Limb (tissue), 2 donors: Measurements from ENCODE around the gene EYS.
"Not testable (repeated sequence)": the region's sequence is repeated elsewhere in the genome, so short reads cannot be mapped to it uniquely, and the experiment has no call there.

Experiments
- DNase-seq, 2 donors: peaks; one replicate each; pipeline ENCODE4 v3.0.0-alpha.2; 2016; ENCODE audit errors: extremely low spot score in 2 of 2

Gene EYS

DNA sequence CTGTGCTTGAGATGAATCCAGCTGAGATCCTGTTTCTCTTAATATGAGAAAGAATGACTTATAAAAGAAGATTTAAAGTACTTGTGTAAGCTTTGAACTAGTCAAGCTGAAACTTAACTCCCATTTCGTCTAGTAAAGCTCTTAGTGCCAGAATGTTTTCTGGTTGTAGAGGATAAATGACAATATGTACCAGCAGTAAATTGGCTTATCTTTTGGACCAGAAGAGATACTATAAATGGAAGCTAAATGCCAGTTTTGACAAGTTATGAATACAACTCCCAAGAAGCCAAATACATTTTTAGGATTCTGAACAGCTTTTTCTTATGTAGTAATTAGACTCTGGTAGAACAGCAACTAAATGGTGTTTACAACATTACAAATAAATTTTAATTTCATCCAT lies 608.7 kb downstream of the EYS start:
- DNase-seq, result no peak

DNA sequence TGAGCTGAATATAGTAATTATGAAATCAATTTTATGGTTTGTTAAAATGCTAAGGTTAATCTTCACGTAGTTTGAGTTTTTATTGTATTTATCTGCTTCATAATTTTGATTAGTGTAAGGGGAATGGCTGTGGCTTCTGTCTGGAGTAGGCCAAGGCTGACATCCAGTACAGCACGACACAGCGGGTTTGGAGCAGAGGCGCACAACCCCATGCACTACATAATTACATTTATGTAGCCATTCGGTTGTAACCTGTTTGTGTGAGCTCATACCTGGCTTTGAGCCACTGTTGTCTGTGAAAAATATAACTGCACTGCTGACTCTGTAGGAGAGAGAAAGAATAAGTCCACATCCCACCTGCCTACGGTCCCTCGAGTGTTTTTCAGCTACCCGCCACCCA lies 615.5 kb downstream of the EYS start:
- no peak for DNase-seq

- DNase-seq, result no peak
Measured at GRCh38 chr6:65088575-65088974, 618.5 kb downstream of the EYS start.

DNA sequence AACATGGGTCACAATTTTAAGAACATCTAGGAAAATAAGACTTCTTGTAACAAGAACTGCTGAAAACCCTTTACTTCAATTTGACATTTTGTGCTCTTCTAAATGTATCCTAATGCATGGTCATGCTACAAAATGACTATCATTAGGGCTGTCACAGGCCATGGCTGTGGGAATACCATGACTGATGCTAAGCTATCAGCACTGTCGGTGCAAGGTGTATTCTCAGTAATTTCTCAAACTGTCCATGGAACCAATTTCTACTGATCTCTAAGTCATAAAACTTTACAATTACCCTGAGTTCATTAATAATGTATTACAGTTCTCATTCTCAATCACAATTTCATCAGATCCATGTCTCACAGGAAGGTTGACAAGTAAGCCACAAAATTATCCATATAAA lies 625.3 kb downstream of the EYS start:
- DNase-seq, result no peak

DNA sequence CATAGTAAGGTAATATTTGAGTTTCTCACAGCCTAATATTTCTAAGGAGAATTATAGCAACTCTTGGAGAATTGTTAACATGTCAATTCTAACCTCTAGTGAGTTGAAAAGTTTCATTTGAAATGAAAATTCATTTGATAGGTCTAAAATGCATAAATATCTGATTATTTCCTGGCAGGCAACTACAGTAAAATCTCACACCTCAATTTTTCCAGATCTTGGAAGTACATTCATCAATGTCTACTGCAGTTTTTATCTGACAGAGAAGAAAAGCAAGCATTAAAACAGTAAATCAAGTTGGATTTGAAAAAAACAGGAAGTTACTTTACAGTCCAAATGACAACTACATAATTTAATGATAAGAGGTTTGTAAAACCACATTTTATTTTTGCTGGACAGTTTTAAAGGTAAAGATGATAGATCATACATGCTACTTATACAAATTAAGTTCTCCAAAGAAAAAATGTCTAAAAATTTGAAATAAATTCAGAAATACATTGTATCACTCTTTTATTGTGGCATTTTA lies 631.3 kb downstream of the EYS start:
- no peak for DNase-seq

GRCh38 chr6:65072500-65072899 lies 634.5 kb downstream of the EYS start:
- no peak for DNase-seq

DNA sequence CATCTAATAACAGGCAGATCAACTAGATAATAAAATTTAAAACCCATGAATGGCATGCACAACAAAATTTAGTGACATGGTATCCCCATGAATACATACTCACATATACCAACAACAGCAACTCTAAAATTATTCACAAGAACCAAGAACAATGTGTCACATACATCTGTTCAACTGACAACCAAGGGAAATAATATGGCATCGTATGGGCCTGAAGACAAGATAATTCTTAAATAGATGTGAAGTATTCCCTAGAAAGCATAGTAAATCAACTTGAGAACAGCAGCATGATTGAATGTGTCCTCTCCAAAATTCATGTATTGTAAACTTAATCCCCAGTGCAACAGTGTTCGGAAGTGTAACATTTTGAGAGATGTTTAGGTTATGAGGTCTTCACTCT lies 635.5 kb downstream of the EYS start:
- DNase-seq, result no peak

- DNase-seq, result no peak
Measured at GRCh38 chr6:65064844-65065243, 642.2 kb downstream of the EYS start.

DNA sequence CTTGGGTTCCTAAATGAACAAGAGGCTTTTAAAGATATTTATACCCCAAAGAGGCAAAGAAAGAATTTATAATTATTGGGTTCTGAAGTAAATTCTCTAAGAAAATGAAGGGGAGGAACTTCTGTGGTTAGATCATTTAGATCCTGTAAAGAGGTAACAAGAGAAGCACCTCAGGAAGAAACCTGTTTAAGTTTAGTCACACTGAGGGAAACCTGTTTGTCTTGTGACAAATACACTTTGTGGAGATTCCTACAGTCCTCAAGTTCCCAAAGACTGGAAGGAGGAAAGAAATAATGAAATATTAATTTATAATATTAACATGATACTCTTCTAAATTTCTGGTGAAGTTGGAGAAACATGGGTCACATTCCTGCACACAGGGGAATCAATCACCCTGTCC lies 647.5 kb downstream of the EYS start:
- DNase-seq, result no peak

- no peak for DNase-seq
Measured at GRCh38 chr6:65055545-65055944, 651.5 kb downstream of the EYS start.

DNA sequence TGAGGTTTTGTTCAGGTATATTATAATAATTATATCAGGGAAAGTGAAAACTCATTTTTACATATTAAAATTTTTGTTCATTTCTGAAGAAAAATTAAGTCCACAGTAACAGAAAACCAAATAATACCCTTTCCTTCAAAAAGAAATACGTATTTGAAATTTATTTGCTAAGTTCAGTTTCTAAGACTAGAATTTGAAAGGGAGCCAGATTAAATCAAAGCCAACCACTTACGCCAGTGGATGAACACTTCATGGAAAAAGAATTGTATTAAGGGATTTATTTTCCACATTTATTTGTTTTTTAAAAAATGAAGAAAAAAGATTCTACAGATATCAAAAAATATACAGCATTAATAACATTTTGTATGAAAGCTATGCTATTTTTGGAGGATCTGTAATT lies 654.4 kb downstream of the EYS start:
- DNase-seq, result no peak

- no peak for DNase-seq
Measured at GRCh38 chr6:65045801-65046200, 661.2 kb downstream of the EYS start.

DNA sequence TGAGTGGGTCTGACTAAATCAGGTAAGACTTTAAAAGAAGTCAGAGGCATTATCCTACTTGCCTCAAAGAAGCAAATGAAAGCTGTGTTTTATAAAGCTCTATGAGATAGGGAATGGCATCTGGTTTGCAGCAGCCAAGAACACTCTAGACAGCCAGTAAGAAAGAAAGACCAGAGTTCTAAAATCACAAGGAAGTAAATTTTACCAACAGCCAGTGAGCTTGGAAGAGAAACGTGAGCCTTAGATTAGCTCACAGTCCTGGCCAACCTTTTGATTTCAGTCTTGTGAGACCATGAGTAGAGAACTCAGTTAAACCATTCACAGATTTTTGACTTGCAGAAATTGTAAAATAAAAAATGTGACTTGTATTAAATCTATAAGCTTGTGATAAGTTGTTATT lies 693.0 kb downstream of the EYS start:
- DNase-seq, result no peak

GRCh38 chr6:65006788-65007187 lies 700.2 kb downstream of the EYS start:
- no peak for DNase-seq

DNA sequence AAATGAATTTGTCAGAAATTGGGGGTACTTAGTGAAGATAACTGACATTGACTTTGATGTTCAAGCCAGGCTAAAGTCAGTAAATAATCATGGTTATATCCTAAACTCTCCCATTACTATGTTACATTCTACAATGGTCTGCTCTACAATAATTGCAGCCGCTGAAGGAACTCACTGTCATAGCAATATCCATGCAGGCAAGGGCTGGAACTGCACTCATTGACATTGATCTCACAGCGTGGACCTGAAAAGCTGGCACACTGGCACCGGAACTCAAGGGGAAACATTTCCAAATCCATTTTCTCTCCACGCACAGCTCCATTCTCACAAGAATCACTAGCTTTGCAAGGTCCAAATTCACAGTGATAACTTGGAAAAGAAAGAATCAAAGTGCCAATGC lies 702.7 kb downstream of the EYS start:
- no peak for DNase-seq

- DNase-seq, result not testable (repeated sequence)
Measured at GRCh38 chr6:65002882-65003281, 704.1 kb downstream of the EYS start.

GRCh38 chr6:65000815-65001214 lies 706.2 kb downstream of the EYS start:
- DNase-seq, result no peak

DNA sequence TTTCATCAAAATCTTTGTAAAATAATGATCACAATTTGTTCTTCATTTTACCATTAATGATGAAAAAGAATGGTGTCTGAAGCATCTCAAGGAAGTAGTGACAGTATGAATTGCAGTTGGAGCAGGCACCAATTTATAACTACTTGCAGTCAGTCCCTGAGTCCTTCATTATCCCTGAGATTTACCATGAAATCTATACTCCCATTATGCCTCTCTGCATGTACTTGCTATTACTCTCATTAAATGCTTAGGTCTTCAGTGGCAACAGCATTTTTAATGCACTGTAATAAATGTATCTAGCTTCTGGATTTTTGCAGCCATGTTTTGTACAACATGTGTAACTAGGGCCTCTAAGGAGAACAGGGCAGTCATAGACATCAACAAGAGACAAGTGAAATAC lies 708.8 kb downstream of the EYS start:
- no peak for DNase-seq

GRCh38 chr6:64996301-64996700 lies 710.7 kb downstream of the EYS start:
- DNase-seq, result no peak

DNA sequence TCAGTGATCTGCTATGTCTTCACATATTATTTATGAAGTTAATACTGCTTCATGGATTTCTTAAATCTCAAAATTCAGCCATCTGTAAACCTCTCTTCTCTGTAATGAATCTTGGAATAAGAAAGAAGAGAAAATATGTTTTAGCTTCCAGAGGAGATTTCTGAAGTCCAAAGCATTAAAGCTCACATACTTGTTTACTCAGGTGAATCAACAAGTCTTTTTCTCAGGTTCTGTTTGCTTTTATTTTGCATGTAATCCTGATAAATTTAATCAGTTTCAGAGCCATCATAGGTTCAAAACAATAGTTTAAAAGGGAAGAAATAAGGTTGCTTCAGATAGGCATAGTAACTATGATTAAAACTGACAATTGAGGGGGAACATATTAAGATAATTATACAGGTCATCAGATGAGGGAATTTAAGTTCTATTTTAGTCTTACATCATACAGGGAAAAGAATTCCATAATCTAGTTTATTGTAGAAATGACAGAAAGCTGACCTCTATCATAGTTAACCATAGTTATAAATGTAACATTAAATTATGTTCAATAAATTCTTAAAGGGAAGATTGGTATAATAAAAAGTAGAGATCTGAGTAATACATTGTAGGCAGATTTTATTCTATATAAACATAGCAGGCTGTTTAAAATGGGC lies 716.2 kb downstream of the EYS start:
- no peak for DNase-seq

DNA sequence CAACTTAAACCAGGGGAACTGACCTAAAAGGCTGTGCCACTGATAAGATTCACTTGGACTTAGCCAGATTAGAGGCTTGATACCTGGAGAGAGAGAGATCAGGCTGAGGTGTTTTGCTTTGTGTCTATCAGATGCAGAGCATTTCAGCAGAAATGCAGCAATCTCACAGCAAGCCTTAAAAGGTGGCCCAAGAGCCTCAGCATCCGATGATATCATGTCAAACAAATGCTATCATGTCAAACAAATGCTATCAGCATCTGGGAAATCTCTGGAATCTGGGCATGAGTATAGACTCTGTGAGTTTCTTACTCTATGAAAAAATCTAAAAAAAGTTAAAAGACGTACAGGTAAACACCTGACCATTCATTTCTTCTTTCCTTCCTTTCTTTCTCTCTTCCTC lies 718.9 kb downstream of the EYS start:
- DNase-seq, result no peak

DNA sequence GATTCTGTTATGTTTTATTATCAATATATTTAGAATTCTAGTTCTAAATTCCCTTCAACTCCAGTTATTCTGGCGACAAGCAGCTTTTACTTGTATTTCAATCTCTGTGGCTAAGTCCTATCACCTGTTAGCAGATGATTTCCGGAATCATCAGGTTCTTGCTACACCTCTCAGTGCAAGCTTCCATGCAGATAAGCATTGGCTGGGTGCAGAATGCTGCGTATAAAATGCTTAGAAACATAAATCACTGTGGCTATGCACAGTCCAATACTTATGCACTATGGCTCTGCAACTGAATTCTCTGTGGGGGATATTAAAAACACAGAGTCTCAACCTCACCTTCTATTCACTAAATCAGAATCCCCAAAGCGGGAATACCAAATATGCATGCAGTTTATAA lies 720.0 kb downstream of the EYS start:
- no peak for DNase-seq

GRCh38 chr6:64985726-64986125 lies 721.3 kb downstream of the EYS start:
- DNase-seq, result no peak

DNA sequence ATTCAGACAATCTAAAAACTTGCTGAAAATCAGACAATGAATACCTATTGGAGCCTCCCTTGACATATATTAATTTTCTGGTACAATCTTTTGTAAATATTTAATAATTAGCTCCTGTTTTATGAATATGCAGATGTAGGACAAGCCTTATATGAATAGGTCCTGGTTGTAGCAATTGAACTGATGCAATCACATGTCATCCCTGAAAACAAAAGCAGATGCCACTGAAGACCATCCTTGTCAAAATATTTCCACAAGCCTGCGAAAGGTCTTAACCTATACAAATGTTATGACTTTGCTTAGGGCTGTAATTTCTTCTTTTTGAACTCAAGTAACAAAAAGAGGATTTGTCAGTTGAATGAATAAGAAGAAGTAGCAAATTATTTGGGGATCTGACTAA lies 722.1 kb downstream of the EYS start:
- DNase-seq, result no peak
